HG02610 (cell line): ENCODE results near the gene PKN3.
A peak's percentile ranks its signal among the peaks of the same experiment; 100 is the strongest.
"Not testable (repeated sequence)": the region's sequence is repeated elsewhere in the genome, so short reads cannot be mapped to it uniquely, and the experiment has no call there.

Source experiments
- ATAC-seq: cut with Tn5 transposase; IDR thresholded peaks from one replicate; pipeline ENCODE4 v1.9.1; 2021; ENCODE audit warnings: mild to moderate bottlenecking, moderate library complexity; ENCODE audit not compliant: unreplicated experiment

Gene PKN3

DNA sequence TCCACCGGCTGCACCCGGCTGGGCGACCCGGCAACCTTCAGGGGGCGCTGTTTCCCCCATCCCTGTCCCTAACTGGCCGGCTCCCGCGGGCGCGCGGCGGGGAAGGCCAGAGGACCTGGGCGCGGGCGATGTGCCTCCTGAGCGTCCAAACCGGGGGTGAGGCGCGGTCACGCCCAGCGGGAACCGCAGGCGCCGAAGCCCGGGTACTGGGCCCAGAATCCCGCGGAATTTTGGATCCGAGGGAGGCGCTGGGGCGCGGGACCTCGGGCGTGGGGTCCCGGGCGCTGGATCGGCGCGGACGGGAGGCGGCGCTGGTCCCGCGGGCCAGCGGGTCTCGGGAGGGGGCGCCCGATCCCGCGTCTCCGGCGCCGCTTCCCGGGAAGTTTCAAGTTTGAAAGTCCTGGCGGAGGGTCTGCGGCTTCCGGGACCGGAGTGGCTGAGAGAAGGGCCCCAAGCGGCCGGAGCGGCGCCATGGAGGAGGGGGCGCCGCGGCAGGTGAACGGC lies at the start of gene PKN3:
TSS of gene PKN3 (plus strand) at position 59 of the 504 bp plus-strand sequence. CDS start at position 472, 413 bp downstream.
- ATAC-seq, result peak; percentile 68

- ATAC-seq, result no peak
Observed at GRCh38 chr9:128653908-128654307, 48.4 kb upstream of the PKN3 start.

- no peak for ATAC-seq
Observed at GRCh38 chr9:128654481-128654880, 47.8 kb upstream of the PKN3 start.

DNA sequence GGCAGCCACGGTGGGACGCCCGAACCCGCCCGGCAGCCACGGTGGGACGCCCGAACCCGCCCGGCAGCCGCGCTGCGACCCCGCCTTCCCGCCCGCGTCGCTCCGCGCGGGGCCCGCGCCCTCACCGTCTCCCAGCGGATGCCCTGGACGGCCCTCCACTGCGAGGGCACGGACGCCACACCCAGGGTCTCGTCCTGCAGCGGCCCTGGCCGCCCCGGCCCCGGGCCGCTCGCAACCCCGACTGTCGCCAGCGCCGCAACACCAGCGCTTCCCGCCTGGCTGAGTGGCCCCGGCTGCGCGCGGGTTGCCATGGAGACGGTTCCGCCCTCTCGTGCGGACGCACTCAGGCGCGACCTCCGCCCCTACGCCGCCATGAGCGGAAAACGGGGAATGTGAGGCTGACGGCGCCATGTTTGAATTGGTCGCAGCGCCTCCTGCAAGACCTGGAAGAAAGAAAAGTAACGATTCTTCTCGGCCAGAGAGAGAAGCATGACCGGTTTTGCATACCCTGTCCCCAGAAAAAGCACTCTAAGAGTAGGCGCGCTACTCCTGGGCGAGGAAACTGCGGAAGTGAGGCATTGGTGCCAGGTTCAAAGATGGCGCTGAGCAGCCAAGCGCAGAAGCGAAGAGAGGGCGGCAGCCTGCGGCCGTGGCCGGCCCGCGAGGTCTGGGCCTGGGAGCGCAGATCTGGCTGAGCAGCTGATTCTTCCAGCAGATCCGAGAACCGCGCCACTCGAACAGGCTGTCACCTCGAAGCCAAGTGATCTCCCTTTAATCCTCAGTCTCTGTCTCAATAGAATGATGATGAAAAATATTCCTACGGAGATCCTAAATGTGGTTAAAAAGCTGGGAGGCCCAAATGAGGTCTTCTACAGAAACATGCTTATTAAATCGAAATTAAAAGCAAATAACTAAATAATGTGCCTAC lies 45.6 kb upstream of the PKN3 start, which contains the start of gene DYNC2I2:
TSS of gene DYNC2I2 (minus strand) at position 432 of the 928 bp plus-strand sequence. CDS start at position 311, 121 bp downstream.
- ATAC-seq, result peak; percentile 58

DNA sequence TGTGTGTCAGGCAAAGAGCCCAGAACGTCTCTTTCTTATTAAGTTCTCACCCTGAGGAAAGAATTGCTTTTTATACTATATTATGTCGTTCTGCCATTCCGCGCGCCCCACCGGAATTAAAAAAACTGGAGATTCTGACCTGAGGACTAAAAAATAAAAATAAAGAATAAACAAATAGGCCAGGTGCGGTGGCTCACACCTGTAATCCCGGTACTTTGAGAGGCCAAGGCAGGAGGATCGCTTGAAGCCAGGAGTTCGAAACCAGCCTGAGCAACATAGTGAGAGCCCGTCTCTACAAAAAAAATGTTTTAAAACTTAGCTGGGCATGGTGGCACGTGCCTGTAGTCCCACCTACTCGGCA lies 45.0 kb upstream of the PKN3 start:
- ATAC-seq, result no peak

- no peak for ATAC-seq
Observed at GRCh38 chr9:128657796-128658195, 44.5 kb upstream of the PKN3 start.

DNA sequence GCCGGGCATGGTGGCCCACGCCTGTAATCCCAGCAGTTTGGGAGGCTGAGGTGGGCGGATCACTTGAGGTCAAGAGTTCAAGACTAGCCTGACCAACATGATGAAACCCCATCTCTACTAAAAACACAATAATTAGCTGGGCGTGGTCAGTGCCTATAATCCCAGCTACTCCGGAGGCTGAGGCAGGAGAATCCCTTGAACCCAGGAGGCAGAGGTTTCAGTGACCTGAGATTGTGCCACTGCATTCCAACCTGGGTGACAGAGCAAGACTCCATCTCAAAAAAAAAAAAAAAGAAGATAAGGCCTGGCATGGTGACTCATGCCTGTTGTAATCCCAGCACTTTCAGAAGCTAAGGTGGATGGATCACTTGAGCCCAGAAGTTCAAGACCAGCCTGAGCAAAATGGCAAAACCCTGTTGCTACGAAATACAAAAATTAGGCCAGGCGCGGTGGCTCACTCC lies 35.8 kb upstream of the PKN3 start:
- not testable (repeated sequence) for ATAC-seq

GRCh38 chr9:128669786-128670185 lies 32.5 kb upstream of the PKN3 start:
- no peak for ATAC-seq

GRCh38 chr9:128675382-128675781 lies 26.9 kb upstream of the PKN3 start:
- no peak for ATAC-seq

GRCh38 chr9:128677794-128678193 lies 24.5 kb upstream of the PKN3 start:
- ATAC-seq, result no peak

GRCh38 chr9:128683340-128684064 lies 18.8 kb upstream of the PKN3 start:
- ATAC-seq, result no peak

DNA sequence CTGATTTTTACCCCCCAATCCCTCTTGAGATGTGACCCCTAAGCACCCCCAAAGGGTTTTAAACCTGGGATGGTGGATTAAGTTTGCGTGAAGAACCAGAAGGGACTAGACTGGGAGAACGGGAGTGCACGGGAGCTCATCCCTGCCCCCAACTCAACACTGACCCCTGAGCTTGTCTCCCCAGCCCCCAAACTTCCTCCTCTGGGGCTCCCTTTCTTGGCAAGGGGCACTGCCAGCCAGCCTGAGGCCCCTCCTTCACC lies 18.3 kb upstream of the PKN3 start:
- no peak for ATAC-seq

DNA sequence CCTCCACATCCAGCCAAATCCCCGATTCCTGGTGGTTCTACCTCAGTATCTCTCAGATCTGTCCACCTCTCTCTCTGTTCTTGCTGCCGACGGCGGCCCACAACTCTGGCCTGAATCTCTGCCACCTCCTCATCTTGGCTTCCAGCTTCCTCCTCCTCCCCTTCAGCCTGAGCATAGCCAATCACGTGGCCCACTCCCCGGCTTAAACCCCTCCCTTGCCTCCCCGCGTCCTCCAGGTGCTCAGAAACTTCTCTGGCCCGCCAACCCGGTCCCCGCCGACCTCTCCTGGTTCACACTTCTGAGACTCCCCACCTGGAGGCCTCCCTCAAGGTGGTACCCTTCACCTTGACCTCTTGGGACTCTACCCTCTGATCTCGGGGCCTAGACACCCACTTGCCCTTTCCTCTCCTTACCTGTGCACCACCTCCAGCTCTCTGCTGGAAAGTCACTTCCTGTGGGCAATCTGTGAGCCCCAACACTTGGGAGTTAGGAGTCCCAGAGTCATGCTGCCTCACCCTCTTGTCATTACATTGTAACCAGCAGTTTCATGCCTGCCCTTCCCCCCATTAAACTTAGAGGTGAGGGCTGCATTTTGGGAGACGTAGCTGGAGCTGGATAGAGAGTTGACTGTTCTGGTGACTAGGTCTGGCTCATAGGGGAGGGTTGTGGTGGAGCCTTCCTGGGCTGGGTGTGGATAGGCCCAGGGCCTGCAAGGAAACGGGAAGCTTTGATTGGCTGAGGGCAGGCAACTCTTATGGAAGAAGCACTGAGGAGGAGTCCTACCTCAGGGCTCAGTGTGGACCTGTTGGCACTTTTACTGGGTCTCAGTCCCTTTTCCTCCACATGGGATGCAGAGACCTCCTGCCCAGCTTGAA lies 17.7 kb upstream of the PKN3 start:
- peak; percentile 29 for ATAC-seq

DNA sequence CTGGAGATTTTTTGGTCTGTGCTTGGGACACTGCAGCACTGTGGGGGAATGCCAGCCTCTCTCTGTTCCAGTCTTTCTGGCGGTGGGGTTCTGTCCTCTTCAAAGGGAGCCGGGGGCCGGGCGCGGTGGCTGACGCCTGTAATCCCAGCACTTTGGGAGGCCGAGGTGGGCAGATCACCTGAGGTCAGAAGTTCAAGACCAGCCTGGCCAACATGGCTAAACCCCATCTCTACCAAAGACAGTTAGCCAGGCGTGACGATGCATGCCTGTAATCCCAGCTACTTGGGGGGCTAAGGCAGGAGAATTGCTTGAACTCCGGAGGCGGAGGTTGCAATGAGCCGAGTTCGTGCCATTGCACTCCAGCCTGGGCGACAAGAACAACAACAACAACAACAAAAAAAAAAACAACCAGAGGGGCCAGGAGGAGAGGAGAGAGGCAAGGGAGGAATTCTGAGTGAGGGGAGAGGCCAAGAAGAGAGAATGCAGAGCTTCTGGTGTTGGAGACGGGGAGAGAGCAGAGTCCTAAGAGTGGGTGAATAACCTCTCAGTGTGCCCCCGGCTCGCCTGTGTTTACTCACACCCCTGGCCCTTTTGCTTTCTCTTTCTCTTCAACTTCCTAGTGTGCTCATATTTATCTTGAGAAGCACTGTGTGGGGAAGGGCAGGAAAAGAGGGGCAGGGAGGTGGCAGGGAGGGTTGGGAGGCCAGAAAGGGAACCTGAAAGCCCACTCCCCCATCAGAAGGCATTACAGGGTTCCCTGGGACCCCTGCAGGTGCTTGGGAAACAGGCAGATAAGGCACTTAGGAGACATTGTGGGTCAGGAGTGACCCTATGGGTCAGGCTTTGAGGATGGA lies 16.4 kb upstream of the PKN3 start:
- ATAC-seq, result no peak

DNA sequence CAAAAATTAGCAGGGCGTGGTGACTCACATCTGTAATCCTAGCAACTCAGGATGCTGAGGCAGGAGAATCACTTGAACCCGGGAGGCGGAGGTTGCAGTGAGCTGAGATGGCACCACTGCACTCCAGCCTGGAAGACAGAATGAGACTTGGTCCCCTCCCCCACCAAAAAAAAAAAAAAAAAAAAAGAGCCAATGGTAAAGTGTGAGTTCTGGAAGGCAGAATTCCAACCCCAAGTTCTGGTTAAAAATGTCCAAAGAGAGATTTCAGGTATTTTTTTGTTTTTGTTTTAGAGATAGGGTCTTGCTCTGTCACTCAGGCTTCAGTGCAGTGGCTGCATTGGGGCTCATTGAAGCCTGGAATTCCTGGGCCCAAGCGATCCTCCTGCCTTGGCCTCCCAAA lies 14.8 kb upstream of the PKN3 start:
- ATAC-seq, result no peak

GRCh38 chr9:128688501-128689292 lies 13.6 kb upstream of the PKN3 start, which contains the start of gene SET:
SET (plus strand) TSS chr9:128689222; CDS start chr9:128689583, 361 bp downstream.
- ATAC-seq, result peak; percentile 68

GRCh38 chr9:128689293-128689774 lies 13.0 kb upstream of the PKN3 start:
- peak; percentile 20 for ATAC-seq

- ATAC-seq, result no peak
Observed at GRCh38 chr9:128689820-128690683, 12.3 kb upstream of the PKN3 start.
